GM12878 (cell line): ENCODE measurements around the gene TRPM3. TPM values are rescaled to one million over a fixed set of nuclear protein-coding genes. Genes with fewer than 3 reads are reported as not detected.

Source experiments
- ATAC-seq: fragments of 200-7000 bp; cut with Tn5 transposase; 3 replicates; pipeline ENCODE4 v1.9.1; 2020; ENCODE audit warnings: mild to moderate bottlenecking, moderate library complexity
- BruUV-seq: library from RNA; stranded (reverse); fragments of 400-500 nt; replicated peaks from 2 replicates; lab custom pipeline; 2021; lab: Mats Ljungman, UMichigan
- CTCF ChIA-PET: fragments of 300-600 bp; sonication (Branson Sonifier 250); formaldehyde crosslinking; extraction: SDS; loops from one replicate; lab custom pipeline; 2021; ENCODE audit warnings: inconsistent platforms; lab: Yijun Ruan, JAX
- POLR2A ChIA-PET: fragments of 350-600 bp; formaldehyde crosslinking; extraction: SDS; loops from one replicate; lab custom pipeline; 2021; ENCODE audit warnings: inconsistent platforms; lab: Charles Lee
- RAD21 ChIA-PET: fragments of 300-600 bp; sonication (Branson Sonifier 250); formaldehyde crosslinking; loops from one replicate; lab custom pipeline; 2023; ENCODE audit warnings: antibody characterized with exemption; ENCODE audit not compliant: unreplicated experiment; lab: Charles Lee
- SMC1A ChIA-PET: fragments of 300-600 bp; sonication (Branson Sonifier 250); formaldehyde crosslinking; loops from one replicate; lab custom pipeline; 2023; ENCODE audit not compliant: unreplicated experiment, uncharacterized antibody; lab: Charles Lee
- DNase-seq: peaks from one replicate; pipeline ENCODE4 v3.0.0-alpha.2; 2011; ENCODE audit warnings: low read depth, low spot score
- FAIRE-seq: peaks from 3 replicates; lab custom pipeline; 2011; peaks lifted over from hg19 to GRCh38; lab: Jason Lieb, UNC
- H2AFZ ChIP-seq: 2 replicates; pipeline ENCODE4 v1.6.0; 2011; ENCODE audit warnings: low read depth, low read length, control low read depth; ENCODE audit not compliant: control insufficient read depth
- H3K27ac ChIP-seq: 2 replicates; pipeline ENCODE4 v1.5.1; 2011; ENCODE audit warnings: control low read depth; ENCODE audit not compliant: control insufficient read depth, insufficient read depth
- H3K27me3 ChIP-seq, 2 experiments: replicated peaks in 1 of 2; 2 replicates each; pipeline versions ENCODE4 v1.6.0 to v1.6.1; 2011; ENCODE audit warnings: low read length in 1 of 2; ENCODE audit not compliant: control insufficient read depth in 2 of 2, insufficient read depth in 2 of 2
- H3K36me3 ChIP-seq, 2 experiments: 2 replicates each; pipeline ENCODE4 v1.5.1; 2011; ENCODE audit warnings: low read length in 1 of 2; ENCODE audit not compliant: control insufficient read depth in 2 of 2, insufficient read depth in 2 of 2
- H3K4me1 ChIP-seq: 2 replicates; pipeline ENCODE4 v1.6.1; 2011; ENCODE audit warnings: mild to moderate bottlenecking, low read length, moderate library complexity, mixed read lengths; ENCODE audit not compliant: control insufficient read depth, insufficient read depth
- H3K4me2 ChIP-seq: 2 replicates; pipeline ENCODE4 v1.6.0; 2011; ENCODE audit warnings: control low read depth; ENCODE audit not compliant: control insufficient read depth, insufficient read depth
- H3K4me3 ChIP-seq: fragments of 200-600 bp; sonication (generic); 2 replicates; pipeline ENCODE4 v1.5.1; 2016
- H3K79me2 ChIP-seq: 2 replicates; pipeline ENCODE4 v1.6.0; 2011; ENCODE audit warnings: low read length; ENCODE audit not compliant: control insufficient read depth, insufficient read depth
- H3K9ac ChIP-seq: 2 replicates; pipeline ENCODE4 v1.8.0; 2011; ENCODE audit warnings: low read length, control low read depth, mixed read lengths; ENCODE audit not compliant: control insufficient read depth, insufficient read depth
- H3K9me3 ChIP-seq: replicated peaks from 3 replicates; pipeline ENCODE4 v1.5.1; 2011; ENCODE audit warnings: mild to moderate bottlenecking, low read length; ENCODE audit not compliant: control insufficient read depth, insufficient read depth
- H4K20me1 ChIP-seq: 2 replicates; pipeline ENCODE4 v1.6.0; 2011; ENCODE audit not compliant: control insufficient read depth, insufficient read depth
- E2F8 ChIP-seq: fragments of 450-650 bp; IDR thresholded peaks from 2 replicates; pipeline ENCODE4 v1.6.1; 2018; ENCODE audit warnings: mild to moderate bottlenecking, low read depth, moderate library complexity; ENCODE audit not compliant: partially characterized antibody
- ETV6 ChIP-seq, 2 experiments: fragments of 450-650 bp in 1 of 2; IDR thresholded peaks in 1 of 2; conservative IDR thresholded peaks in 1 of 2; 2 replicates each; pipeline ENCODE4 v1.6.1; 2014; ENCODE audit warnings: antibody characterized with exemption in 1 of 2, borderline replicate concordance in 1 of 2, low read depth in 1 of 2, mild to moderate bottlenecking in 1 of 2, moderate library complexity in 1 of 2
- HDAC2 ChIP-seq: fragments of 200-600 bp; sonication (generic); IDR thresholded peaks from 2 replicates; pipeline ENCODE4 v1.6.1; 2017
- KDM1A ChIP-seq: fragments of 200-600 bp; sonication (generic); IDR thresholded peaks from 2 replicates; pipeline ENCODE4 v1.6.1; 2016; ENCODE audit warnings: borderline replicate concordance
- NFXL1 ChIP-seq: fragments of 450-650 bp; IDR thresholded peaks from 2 replicates; pipeline ENCODE4 v1.6.1; 2017; ENCODE audit warnings: antibody characterized with exemption, mild to moderate bottlenecking, borderline replicate concordance
- PAX5 ChIP-seq: IDR thresholded peaks from 2 replicates; pipeline ENCODE4 v1.6.1; 2011; ENCODE audit warnings: low read depth, low read length, borderline replicate concordance
- WGBS: methylation state at CpG from one replicate; pipeline ENCODE4 v1.1.6; 2016; ENCODE audit warnings: low lambda C conversion rate; ENCODE audit not compliant: insufficient replicate concordance, insufficient coverage; ENCODE audit errors: missing lambda C conversion rate; 5-methylcytosine and 5-hydroxymethylcytosine counted together
- in situ Hi-C: fragments of 300-500 bp; cut with MboI; formaldehyde crosslinking; loops from 9 replicates; pipeline ENCODE4 v1.14.3; 2018; ENCODE audit warnings: mixed read lengths
- intact Hi-C: fragments of 100-400 bp; cut with micrococcal nuclease; formaldehyde crosslinking; loops from one replicate; pipeline ENCODE4 v1.14.2; 2022; ENCODE audit not compliant: unreplicated experiment
- polyA plus RNA-seq, 11 experiments: library from polyadenylated mRNA; depleted of rRNA in 4 of 11; unstranded in 6 of 11; stranded (reverse) in 5 of 11; fragments of >200 nt; fragmentation: Nextera tagmentation in 4 of 11; fragmentation: Illumina TruSeq in 1 of 11; extraction: Ambion mirVana in 4 of 11; extraction: Trizol in 1 of 11; gene quantifications; 1 replicate in 1 of 11; 2 replicates in 10 of 11; pipeline versions ENCODE4 v1.2.1 to v1.2.3, GENCODE V29; 2011 to 2016; ENCODE audit warnings: inconsistent platforms in 2 of 11, missing spikeins in 2 of 11, low read depth in 1 of 11
- total RNA-seq, 4 experiments: library from RNA; depleted of rRNA in 3 of 4; stranded (reverse); fragments of >200 nt in 3 of 4; fragmentation: Illumina TruSeq in 1 of 4; extraction: Trizol in 1 of 4; gene quantifications; 2 replicates each; pipeline versions ENCODE4 v1.2.1 to v1.2.3, GENCODE V29; 2013 to 2021
- TF ChIP-seq, protein P1 (sequence below): fragments of 450-650 bp; formaldehyde crosslinking; IDR thresholded peaks from 2 replicates; pipeline ENCODE4 v1.5.0; 2022; ENCODE audit warnings: mild to moderate bottlenecking, missing genetic modification characterization
- TF ChIP-seq, protein P2 (sequence below): fragments of 450-650 bp; formaldehyde crosslinking; IDR thresholded peaks from 2 replicates; pipeline ENCODE4 v1.4.0; 2020; ENCODE audit warnings: mild to moderate bottlenecking, moderate library complexity
- TF ChIP-seq, protein P3 (sequence below): fragments of 450-650 bp; IDR thresholded peaks from 2 replicates; pipeline ENCODE4 v1.6.1; 2017; ENCODE audit warnings: borderline replicate concordance
- TF ChIP-seq, protein P4 (sequence below): fragments of 450-650 bp; IDR thresholded peaks from 2 replicates; pipeline ENCODE4 v1.6.1; 2014; ENCODE audit warnings: mild to moderate bottlenecking

TRPM3 gene
- total and polyA plus RNA-seq, 10 of the 15 experiments (the other 5 are each of a cell fraction or from before 2014, with no cell fraction given), result not detected

- no peaks in the 10 kb centered on the region for H3K4me1 ChIP-seq
- CTCF ChIA-PET, result interaction anchor here (0.7 kb wide), 1 partner anchor 54 kb away, joined by 3 read pairs; no protein-coding TSS in a partner anchor
These were observed 426.7 kb downstream of the TRPM3 start for GRCh38 chr9:70694758-70695157.

More at GRCh38 chr9:70694758-70695157, 426.7 kb downstream of the TRPM3 start:
- DNase-seq, result no peak
- Histone ChIP-seq H3K27me3 (no peaks in the 10 kb centered on the region), H3K4me3 (no peak overlapping the region), H3K27ac (no peak overlapping the region), H3K36me3 (no peaks in the 10 kb centered on the region), H3K9me3 (no peaks in the 10 kb centered on the region), H3K4me2 (no peak overlapping the region), H2AFZ (no peak overlapping the region), H4K20me1 (no peaks in the 10 kb centered on the region), H3K9ac (no peak overlapping the region), H3K79me2 (no peaks in the 10 kb centered on the region)
- in situ Hi-C loops, result no loop called here
- ChIA-PET RAD21 (no interaction called here), POLR2A (no interaction called here), SMC1A (no interaction called here)
- no peak for FAIRE-seq
- WGBS, result 45% methylated on average over 5 of the region's 5 CpGs
- BruUV-seq, result no TSS peak
- no peak for ATAC-seq
- intact Hi-C loops, result no loop called here
- no peak for TF ChIP-seq NFXL1
- TF ChIP-seq, protein P1, sequence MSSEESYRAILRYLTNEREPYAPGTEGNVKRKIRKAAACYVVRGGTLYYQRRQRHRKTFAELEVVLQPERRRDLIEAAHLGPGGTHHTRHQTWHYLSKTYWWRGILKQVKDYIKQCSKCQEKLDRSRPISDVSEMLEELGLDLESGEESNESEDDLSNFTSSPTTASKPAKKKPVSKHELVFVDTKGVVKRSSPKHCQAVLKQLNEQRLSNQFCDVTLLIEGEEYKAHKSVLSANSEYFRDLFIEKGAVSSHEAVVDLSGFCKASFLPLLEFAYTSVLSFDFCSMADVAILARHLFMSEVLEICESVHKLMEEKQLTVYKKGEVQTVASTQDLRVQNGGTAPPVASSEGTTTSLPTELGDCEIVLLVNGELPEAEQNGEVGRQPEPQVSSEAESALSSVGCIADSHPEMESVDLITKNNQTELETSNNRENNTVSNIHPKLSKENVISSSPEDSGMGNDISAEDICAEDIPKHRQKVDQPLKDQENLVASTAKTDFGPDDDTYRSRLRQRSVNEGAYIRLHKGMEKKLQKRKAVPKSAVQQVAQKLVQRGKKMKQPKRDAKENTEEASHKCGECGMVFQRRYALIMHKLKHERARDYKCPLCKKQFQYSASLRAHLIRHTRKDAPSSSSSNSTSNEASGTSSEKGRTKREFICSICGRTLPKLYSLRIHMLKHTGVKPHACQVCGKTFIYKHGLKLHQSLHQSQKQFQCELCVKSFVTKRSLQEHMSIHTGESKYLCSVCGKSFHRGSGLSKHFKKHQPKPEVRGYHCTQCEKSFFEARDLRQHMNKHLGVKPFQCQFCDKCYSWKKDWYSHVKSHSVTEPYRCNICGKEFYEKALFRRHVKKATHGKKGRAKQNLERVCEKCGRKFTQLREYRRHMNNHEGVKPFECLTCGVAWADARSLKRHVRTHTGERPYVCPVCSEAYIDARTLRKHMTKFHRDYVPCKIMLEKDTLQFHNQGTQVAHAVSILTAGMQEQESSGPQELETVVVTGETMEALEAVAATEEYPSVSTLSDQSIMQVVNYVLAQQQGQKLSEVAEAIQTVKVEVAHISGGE (CRISPR knock-in tag), result no peak
- no peak for TF ChIP-seq KDM1A
- TF ChIP-seq, protein P2, sequence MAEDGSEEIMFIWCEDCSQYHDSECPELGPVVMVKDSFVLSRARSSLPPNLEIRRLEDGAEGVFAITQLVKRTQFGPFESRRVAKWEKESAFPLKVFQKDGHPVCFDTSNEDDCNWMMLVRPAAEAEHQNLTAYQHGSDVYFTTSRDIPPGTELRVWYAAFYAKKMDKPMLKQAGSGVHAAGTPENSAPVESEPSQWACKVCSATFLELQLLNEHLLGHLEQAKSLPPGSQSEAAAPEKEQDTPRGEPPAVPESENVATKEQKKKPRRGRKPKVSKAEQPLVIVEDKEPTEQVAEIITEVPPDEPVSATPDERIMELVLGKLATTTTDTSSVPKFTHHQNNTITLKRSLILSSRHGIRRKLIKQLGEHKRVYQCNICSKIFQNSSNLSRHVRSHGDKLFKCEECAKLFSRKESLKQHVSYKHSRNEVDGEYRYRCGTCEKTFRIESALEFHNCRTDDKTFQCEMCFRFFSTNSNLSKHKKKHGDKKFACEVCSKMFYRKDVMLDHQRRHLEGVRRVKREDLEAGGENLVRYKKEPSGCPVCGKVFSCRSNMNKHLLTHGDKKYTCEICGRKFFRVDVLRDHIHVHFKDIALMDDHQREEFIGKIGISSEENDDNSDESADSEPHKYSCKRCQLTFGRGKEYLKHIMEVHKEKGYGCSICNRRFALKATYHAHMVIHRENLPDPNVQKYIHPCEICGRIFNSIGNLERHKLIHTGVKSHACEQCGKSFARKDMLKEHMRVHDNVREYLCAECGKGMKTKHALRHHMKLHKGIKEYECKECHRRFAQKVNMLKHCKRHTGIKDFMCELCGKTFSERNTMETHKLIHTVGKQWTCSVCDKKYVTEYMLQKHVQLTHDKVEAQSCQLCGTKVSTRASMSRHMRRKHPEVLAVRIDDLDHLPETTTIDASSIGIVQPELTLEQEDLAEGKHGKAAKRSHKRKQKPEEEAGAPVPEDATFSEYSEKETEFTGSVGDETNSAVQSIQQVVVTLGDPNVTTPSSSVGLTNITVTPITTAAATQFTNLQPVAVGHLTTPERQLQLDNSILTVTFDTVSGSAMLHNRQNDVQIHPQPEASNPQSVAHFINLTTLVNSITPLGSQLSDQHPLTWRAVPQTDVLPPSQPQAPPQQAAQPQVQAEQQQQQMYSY, result no peak
- TF ChIP-seq, protein P3, sequence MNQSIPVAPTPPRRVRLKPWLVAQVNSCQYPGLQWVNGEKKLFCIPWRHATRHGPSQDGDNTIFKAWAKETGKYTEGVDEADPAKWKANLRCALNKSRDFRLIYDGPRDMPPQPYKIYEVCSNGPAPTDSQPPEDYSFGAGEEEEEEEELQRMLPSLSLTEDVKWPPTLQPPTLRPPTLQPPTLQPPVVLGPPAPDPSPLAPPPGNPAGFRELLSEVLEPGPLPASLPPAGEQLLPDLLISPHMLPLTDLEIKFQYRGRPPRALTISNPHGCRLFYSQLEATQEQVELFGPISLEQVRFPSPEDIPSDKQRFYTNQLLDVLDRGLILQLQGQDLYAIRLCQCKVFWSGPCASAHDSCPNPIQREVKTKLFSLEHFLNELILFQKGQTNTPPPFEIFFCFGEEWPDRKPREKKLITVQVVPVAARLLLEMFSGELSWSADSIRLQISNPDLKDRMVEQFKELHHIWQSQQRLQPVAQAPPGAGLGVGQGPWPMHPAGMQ, result no peak
- TF ChIP-seq, protein P4, sequence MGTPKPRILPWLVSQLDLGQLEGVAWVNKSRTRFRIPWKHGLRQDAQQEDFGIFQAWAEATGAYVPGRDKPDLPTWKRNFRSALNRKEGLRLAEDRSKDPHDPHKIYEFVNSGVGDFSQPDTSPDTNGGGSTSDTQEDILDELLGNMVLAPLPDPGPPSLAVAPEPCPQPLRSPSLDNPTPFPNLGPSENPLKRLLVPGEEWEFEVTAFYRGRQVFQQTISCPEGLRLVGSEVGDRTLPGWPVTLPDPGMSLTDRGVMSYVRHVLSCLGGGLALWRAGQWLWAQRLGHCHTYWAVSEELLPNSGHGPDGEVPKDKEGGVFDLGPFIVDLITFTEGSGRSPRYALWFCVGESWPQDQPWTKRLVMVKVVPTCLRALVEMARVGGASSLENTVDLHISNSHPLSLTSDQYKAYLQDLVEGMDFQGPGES, result no peak
- TF ChIP-seq PAX5, result no peak
- TF ChIP-seq E2F8, result no peak
- no peak for TF ChIP-seq HDAC2
- TF ChIP-seq ETV6 (conservative IDR thresholded peaks at IDR 0.05 in 1 of 2, IDR thresholded peaks at IDR 0.05 in 1 of 2; ENCODE audit: borderline replicate concordance in 1 of 2, low read depth in 1 of 2), result no peak
